ENCODE data around the gene NELFE. TPM values are rescaled to one million over a fixed set of nuclear protein-coding genes. Genes with fewer than 3 reads are reported as not detected.

The NELFE gene
- total RNA-seq, 2 donors from 2014 or later, result 62.4 to 69.3 TPM

GRCh38 chr6:31961616-31962015, 2.8 kb upstream of the NELFE start:
- TF ChIP-seq, protein P1, sequence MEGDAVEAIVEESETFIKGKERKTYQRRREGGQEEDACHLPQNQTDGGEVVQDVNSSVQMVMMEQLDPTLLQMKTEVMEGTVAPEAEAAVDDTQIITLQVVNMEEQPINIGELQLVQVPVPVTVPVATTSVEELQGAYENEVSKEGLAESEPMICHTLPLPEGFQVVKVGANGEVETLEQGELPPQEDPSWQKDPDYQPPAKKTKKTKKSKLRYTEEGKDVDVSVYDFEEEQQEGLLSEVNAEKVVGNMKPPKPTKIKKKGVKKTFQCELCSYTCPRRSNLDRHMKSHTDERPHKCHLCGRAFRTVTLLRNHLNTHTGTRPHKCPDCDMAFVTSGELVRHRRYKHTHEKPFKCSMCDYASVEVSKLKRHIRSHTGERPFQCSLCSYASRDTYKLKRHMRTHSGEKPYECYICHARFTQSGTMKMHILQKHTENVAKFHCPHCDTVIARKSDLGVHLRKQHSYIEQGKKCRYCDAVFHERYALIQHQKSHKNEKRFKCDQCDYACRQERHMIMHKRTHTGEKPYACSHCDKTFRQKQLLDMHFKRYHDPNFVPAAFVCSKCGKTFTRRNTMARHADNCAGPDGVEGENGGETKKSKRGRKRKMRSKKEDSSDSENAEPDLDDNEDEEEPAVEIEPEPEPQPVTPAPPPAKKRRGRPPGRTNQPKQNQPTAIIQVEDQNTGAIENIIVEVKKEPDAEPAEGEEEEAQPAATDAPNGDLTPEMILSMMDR (IDR thresholded peaks at IDR 0.05), result no peak
- no peak for ATAC-seq (ENCODE audit: insufficient number of reproducible peaks, low FRiP score, low read depth)
- Histone ChIP-seq H3K27ac (no peak overlapping the region), H3K9me3 (no peaks in the 10 kb centered on the region), H3K4me3 (no peak overlapping the region), H3K27me3 (replicated peaks; ENCODE audit: insufficient read depth) (no peaks in the 10 kb centered on the region), H3K36me3 (peaks cover 54% of the 10 kb centered on the region), H3K4me1 (ENCODE audit: control insufficient read depth in 1 of 2, low read depth in 2 of 2) (peaks cover 4 to 23% of the 10 kb centered on the region in 2 donors)
- DNase-seq (ENCODE audit: low spot score), result no peak

GRCh38 chr6:31958412-31958740, 395 bp downstream of the NELFE start:
- no peaks in the 10 kb centered on the region for H3K27me3 ChIP-seq (replicated peaks; ENCODE audit: insufficient read depth)
- TF ChIP-seq, protein P1 (IDR thresholded peaks at IDR 0.05), result no peak
- no peaks in the 10 kb centered on the region for H3K9me3 ChIP-seq
- H3K27ac ChIP-seq, result peak overlapping the region; percentile 84 to 94
- H3K4me3 ChIP-seq, result peak overlapping the region; percentile 92
- DNase-seq (ENCODE audit: low spot score) (no peak), ATAC-seq (ENCODE audit: insufficient number of reproducible peaks, low FRiP score, low read depth) (peak; percentile 4)
- H3K4me1 ChIP-seq (ENCODE audit: control insufficient read depth in 1 of 2, low read depth in 2 of 2), result peaks cover 4 to 23% of the 10 kb centered on the region in 2 donors
- H3K36me3 ChIP-seq, result peaks cover 59% of the 10 kb centered on the region

- DNase-seq (ENCODE audit: low spot score) (no peak), ATAC-seq (ENCODE audit: insufficient number of reproducible peaks, low FRiP score, low read depth) (no peak)
- no peak overlapping the region for H3K4me3 ChIP-seq
- peaks cover 52% of the 10 kb centered on the region for H3K36me3 ChIP-seq
- H3K4me1 ChIP-seq (ENCODE audit: control insufficient read depth in 1 of 2, low read depth in 2 of 2), result peaks cover 4 to 26% of the 10 kb centered on the region in 2 donors
- H3K27ac ChIP-seq, result no peak overlapping the region
- no peaks in the 10 kb centered on the region for H3K27me3 ChIP-seq (replicated peaks; ENCODE audit: insufficient read depth)
- H3K9me3 ChIP-seq, result no peaks in the 10 kb centered on the region
- TF ChIP-seq, protein P1 (IDR thresholded peaks at IDR 0.05), result no peak
Measured at GRCh38 chr6:31956796-31957195, 2.0 kb downstream of the NELFE start.

DNA sequence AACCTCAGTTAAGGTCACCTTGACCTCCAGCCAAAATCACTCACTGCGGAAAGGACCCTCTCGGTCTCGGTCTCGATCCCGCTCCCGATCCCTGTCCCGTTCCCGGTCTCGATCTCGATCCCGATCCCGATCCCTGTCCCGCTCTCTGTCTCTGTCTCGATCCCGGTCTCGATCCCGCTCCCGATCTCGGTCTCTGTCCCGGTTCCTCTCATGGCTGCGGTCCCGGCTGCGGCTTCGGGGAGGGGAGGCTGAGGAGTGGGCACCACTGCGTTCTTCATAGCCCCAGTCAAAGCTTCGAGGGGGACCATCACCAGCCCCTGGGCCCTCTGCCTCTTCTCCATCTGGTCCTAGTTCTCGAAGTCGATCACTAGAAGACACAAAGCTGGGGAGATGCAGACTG, 4.3 kb downstream of the NELFE start:
- TF ChIP-seq, protein P1 (IDR thresholded peaks at IDR 0.05), result no peak
- Histone ChIP-seq H3K4me3 (no peak overlapping the region), H3K36me3 (peaks cover 45% of the 10 kb centered on the region), H3K27me3 (replicated peaks; ENCODE audit: insufficient read depth) (no peaks in the 10 kb centered on the region), H3K4me1 (ENCODE audit: control insufficient read depth in 1 of 2, low read depth in 2 of 2) (peaks cover 3 to 19% of the 10 kb centered on the region in 2 donors), H3K9me3 (no peaks in the 10 kb centered on the region), H3K27ac (no peak overlapping the region)
- DNase-seq (ENCODE audit: low spot score) (no peak), ATAC-seq (ENCODE audit: insufficient number of reproducible peaks, low FRiP score, low read depth) (no peak)

DNA sequence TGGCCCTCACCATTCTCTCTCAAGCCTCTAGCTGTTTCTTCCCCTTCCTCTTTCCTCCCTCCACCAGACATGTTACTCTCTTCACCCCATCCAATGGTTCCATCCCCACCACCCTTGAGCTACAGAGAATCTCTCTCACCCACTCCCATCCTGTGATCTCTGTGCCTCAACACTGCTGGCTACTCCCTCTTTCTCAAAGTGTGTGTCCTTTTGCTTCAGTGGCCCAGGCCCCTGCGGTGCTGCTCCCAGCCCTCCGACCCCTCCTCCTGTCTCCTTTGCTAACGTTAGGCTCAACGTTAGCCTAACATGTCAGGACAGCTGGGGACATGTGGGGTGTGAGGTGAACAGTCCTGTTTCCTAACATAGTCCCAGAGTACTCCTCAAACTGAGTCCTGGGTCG, 5.9 kb downstream of the NELFE start:
- DNase-seq (ENCODE audit: low spot score) (no peak), ATAC-seq (ENCODE audit: insufficient number of reproducible peaks, low FRiP score, low read depth) (no peak)
- TF ChIP-seq, protein P1 (IDR thresholded peaks at IDR 0.05), result no peak
- Histone ChIP-seq H3K36me3 (peaks cover 45% of the 10 kb centered on the region), H3K27ac (no peak overlapping the region), H3K9me3 (no peaks in the 10 kb centered on the region), H3K27me3 (replicated peaks; ENCODE audit: insufficient read depth) (no peaks in the 10 kb centered on the region), H3K4me1 (ENCODE audit: control insufficient read depth in 1 of 2, low read depth in 2 of 2) (peaks cover 0 to 10% of the 10 kb centered on the region in 2 donors), H3K4me3 (no peak overlapping the region)
